SK-N-SH (cell line): Measurements from ENCODE around the gene MYH3. TPM values are rescaled to one million over a fixed set of nuclear protein-coding genes. Genes with fewer than 3 reads are reported as not detected.

Experiments
- CTCF ChIA-PET: fragments of 300-600, 350-600 bp; formaldehyde crosslinking; extraction: SDS; loops from one replicate; lab custom pipeline; 2021; lab: Yijun Ruan, JAX
- POLR2A ChIA-PET: fragments of 350-600 bp; sonication (Branson Sonifier 250); formaldehyde crosslinking; extraction: SDS; loops from one replicate; lab custom pipeline; 2020; ENCODE audit warnings: antibody characterized with exemption, inconsistent platforms; lab: Yijun Ruan, JAX
- DNase-seq: peaks from one replicate; pipeline ENCODE4 v3.0.0; 2012
- H2AFZ ChIP-seq: fragments of 200-600 bp; sonication (generic); 2 replicates; pipeline ENCODE4 v1.8.1; 2016; ENCODE audit warnings: antibody characterized with exemption, mild to moderate bottlenecking, low read depth
- H3F3A ChIP-seq: fragments of 200-600 bp; sonication (generic); replicated peaks from 2 replicates; pipeline ENCODE3; 2016; ENCODE audit warnings: antibody characterized with exemption, mild to moderate bottlenecking; ENCODE audit not compliant: insufficient read depth
- H3K27ac ChIP-seq, 2 experiments: fragments of 200-500 bp in 1 of 2; fragments of 200-600 bp in 1 of 2; sonication (Bioruptor generic) in 1 of 2; sonication (generic), shearing (Covaris generic) in 1 of 2; 2 replicates each; pipeline versions ENCODE4 v1.5.1 to v1.6.1; 2014 to 2016; ENCODE audit warnings: low read depth in 2 of 2, inconsistent platforms in 1 of 2, low read length in 1 of 2, mild to moderate bottlenecking in 1 of 2, mixed read lengths in 1 of 2
- H3K27me3 ChIP-seq: fragments of 200-600 bp; sonication (generic), shearing (Covaris generic); 2 replicates; pipeline ENCODE4 v1.6.1; 2016; ENCODE audit warnings: mixed run types; ENCODE audit not compliant: insufficient read depth
- H3K36me3 ChIP-seq, 2 experiments: fragments of 200-500 bp in 1 of 2; fragments of 200-600 bp in 1 of 2; sonication (Bioruptor generic) in 1 of 2; sonication (generic) in 1 of 2; replicated peaks in 1 of 2; 2 replicates each; pipeline versions ENCODE3 to v1.5.1; 2014 to 2016; ENCODE audit warnings: low read length in 1 of 2, mild to moderate bottlenecking in 1 of 2; ENCODE audit not compliant: insufficient read depth in 2 of 2, control insufficient read depth in 1 of 2
- H3K4me1 ChIP-seq, 2 experiments: fragments of 200-500 bp in 1 of 2; fragments of 200-600 bp in 1 of 2; sonication (Bioruptor generic) in 1 of 2; sonication (generic), shearing (Covaris generic) in 1 of 2; 2 replicates each; pipeline versions ENCODE4 v1.5.1 to v1.6.1; 2014 to 2016; ENCODE audit warnings: low read depth in 1 of 2, low read length in 1 of 2, mixed run types in 1 of 2; ENCODE audit not compliant: insufficient read depth in 2 of 2, control insufficient read depth in 1 of 2
- H3K4me2 ChIP-seq: fragments of 200-600 bp; sonication (generic), shearing (Covaris generic); 2 replicates; pipeline ENCODE4 v1.6.1; 2017; ENCODE audit warnings: mixed run types
- H3K4me3 ChIP-seq, 2 experiments: fragments of 200-500 bp in 1 of 2; fragments of 200-600 bp in 1 of 2; sonication (Bioruptor generic) in 1 of 2; sonication (generic), shearing (Covaris generic) in 1 of 2; 2 replicates each; pipeline versions ENCODE4 v1.5.1 to v1.8.1; 2014 to 2016; ENCODE audit warnings: low read depth in 2 of 2, inconsistent platforms in 1 of 2, low read length in 1 of 2, mild to moderate bottlenecking in 1 of 2, mixed read lengths in 1 of 2, moderate library complexity in 1 of 2
- H3K79me2 ChIP-seq: fragments of 200-600 bp; sonication (generic); 2 replicates; pipeline ENCODE4 v1.8.1; 2017; ENCODE audit warnings: mild to moderate bottlenecking; ENCODE audit not compliant: insufficient read depth
- H3K9ac ChIP-seq: fragments of 200-600 bp; sonication (generic); 2 replicates; pipeline ENCODE4 v1.6.1; 2017; ENCODE audit warnings: mixed run types
- H3K9me2 ChIP-seq: fragments of 200-600 bp; sonication (generic); 2 replicates; pipeline ENCODE4 v1.6.1; 2017; ENCODE audit warnings: mixed run types
- H3K9me3 ChIP-seq: fragments of 200-600 bp; sonication (generic); 2 replicates; pipeline ENCODE4 v1.6.1; 2017; ENCODE audit warnings: mixed run types, mild to moderate bottlenecking, moderate library complexity
- H4K20me1 ChIP-seq: fragments of 200-600 bp; sonication (generic); 2 replicates; pipeline ENCODE4 v1.6.1; 2017; ENCODE audit warnings: mild to moderate bottlenecking, mixed run types; ENCODE audit not compliant: insufficient read depth
- CHD2 ChIP-seq: fragments of 150-350 bp; IDR thresholded peaks from 2 replicates; pipeline ENCODE4 v1.6.1; 2018; ENCODE audit warnings: low read length; ENCODE audit not compliant: partially characterized antibody
- ELF1 ChIP-seq: IDR thresholded peaks from 2 replicates; pipeline ENCODE4 v1.4.0; 2012
- EP300 ChIP-seq, 2 experiments: IDR thresholded peaks; 2 replicates each; pipeline versions ENCODE4 v1.4.0 to v1.6.1; 2012; ENCODE audit warnings: borderline replicate concordance in 1 of 2, low read depth in 1 of 2, low read length in 1 of 2
- EZH2phosphoT487 ChIP-seq: fragments of 200-600 bp; sonication (generic); IDR thresholded peaks from 2 replicates; pipeline ENCODE4 v1.6.1; 2017; ENCODE audit warnings: low read depth, mixed run types, mild to moderate bottlenecking, antibody characterized with exemption, moderate library complexity, borderline replicate concordance
- FOSL2 ChIP-seq: IDR thresholded peaks from 2 replicates; pipeline ENCODE4 v1.4.0; 2012; ENCODE audit warnings: low read depth, mild to moderate bottlenecking, moderate library complexity, borderline replicate concordance
- FOXM1 ChIP-seq: IDR thresholded peaks from 2 replicates; pipeline ENCODE4 v1.4.0; 2012; ENCODE audit warnings: low read depth, mild to moderate bottlenecking
- GABPA ChIP-seq: IDR thresholded peaks from 2 replicates; pipeline ENCODE4 v1.4.0; 2012; ENCODE audit warnings: low read depth, mild to moderate bottlenecking
- NFIC ChIP-seq: IDR thresholded peaks from 2 replicates; pipeline ENCODE4 v1.4.0; 2012; ENCODE audit warnings: borderline replicate concordance
- NRF1 ChIP-seq: IDR thresholded peaks from 2 replicates; pipeline ENCODE4 v1.6.1; 2012; ENCODE audit warnings: low read depth, mild to moderate bottlenecking, low read length
- POLR2AphosphoS5 ChIP-seq: IDR thresholded peaks from 2 replicates; pipeline ENCODE4 v1.6.1; 2012; ENCODE audit warnings: low read depth, low read length
- RAD21 ChIP-seq: IDR thresholded peaks from 2 replicates; pipeline ENCODE4 v1.6.1; 2012; ENCODE audit warnings: mild to moderate bottlenecking, low read length
- RXRA ChIP-seq: IDR thresholded peaks from 2 replicates; pipeline ENCODE4 v1.4.0; 2012; ENCODE audit warnings: low read depth, mild to moderate bottlenecking, borderline replicate concordance
- SIN3A ChIP-seq: IDR thresholded peaks from 2 replicates; pipeline ENCODE4 v1.6.1; 2012; ENCODE audit warnings: low read depth, mild to moderate bottlenecking, low read length, moderate library complexity, borderline replicate concordance
- TAF1 ChIP-seq: IDR thresholded peaks from 2 replicates; pipeline ENCODE4 v1.6.1; 2012; ENCODE audit warnings: low read depth, mild to moderate bottlenecking, low read length, moderate library complexity, borderline replicate concordance
- TCF12 ChIP-seq: IDR thresholded peaks from 2 replicates; pipeline ENCODE4 v1.4.0; 2012
- TEAD4 ChIP-seq: IDR thresholded peaks from 2 replicates; pipeline ENCODE4 v1.4.0; 2012; ENCODE audit warnings: mild to moderate bottlenecking, borderline replicate concordance; ENCODE audit not compliant: insufficient read depth
- WGBS: methylation state at CpG from one replicate; pipeline ENCODE4 v1.1.6; 2017; ENCODE audit warnings: low lambda C conversion rate; 5-methylcytosine and 5-hydroxymethylcytosine counted together
- polyA plus RNA-seq, 3 experiments: library from polyadenylated mRNA; depleted of rRNA; stranded (reverse); fragments of >200 nt; gene quantifications; 2 replicates each; pipeline ENCODE4 v1.2.3, GENCODE V29; 2012
- TF ChIP-seq, protein P1 (sequence below): IDR thresholded peaks from 2 replicates; pipeline ENCODE4 v1.4.0; 2012; ENCODE audit warnings: low read depth, borderline replicate concordance
- TF ChIP-seq, protein P2 (sequence below): fragments of 200-600 bp; sonication (generic); IDR thresholded peaks from 2 replicates; pipeline ENCODE4 v1.6.1; 2017; ENCODE audit warnings: antibody characterized with exemption, mild to moderate bottlenecking, moderate library complexity
- TF ChIP-seq, protein P3 (sequence below): IDR thresholded peaks from 2 replicates; pipeline ENCODE4; 2012
- TF ChIP-seq, protein P4 (sequence below): IDR thresholded peaks from 2 replicates; pipeline ENCODE4 v1.4.0; 2012; ENCODE audit warnings: low read depth

Gene MYH3
- polyA plus RNA-seq, 1 of the 3 experiments (the other 2 are of a cell fraction): 2.7 TPM

DNA sequence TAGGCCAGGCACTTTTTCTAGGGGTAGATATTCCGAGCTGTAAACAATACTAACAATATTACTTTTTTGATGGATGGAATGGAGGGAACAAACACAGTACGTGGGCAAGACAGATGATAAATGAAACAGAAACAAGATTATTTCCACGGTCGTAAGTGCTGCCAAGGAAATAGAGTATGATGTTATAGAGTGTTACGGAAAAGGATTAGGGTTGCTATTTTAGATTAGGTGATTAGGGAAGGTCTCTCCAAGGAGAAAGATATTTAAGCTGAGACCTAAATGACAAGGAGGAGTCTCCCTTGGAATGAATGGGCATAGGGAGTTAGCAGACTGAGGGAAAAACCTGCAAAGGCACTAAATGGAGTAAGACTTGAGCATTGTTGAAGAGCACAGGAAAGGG lies 48.6 kb upstream of the MYH3 start:
- Histone ChIP-seq H3K4me1 (peaks cover 0 to 3% of the 10 kb centered on the region in 2 experiments; a peak in 1 of 4 replicates), H3K9ac (no peak overlapping the region), H2AFZ (no peak overlapping the region), H3K9me2 (no peaks in the 10 kb centered on the region), H3K36me3 (peaks cover 38 to 54% of the 10 kb centered on the region in 2 experiments), H3K4me3 (no peak overlapping the region), H3K27ac (no peak overlapping the region), H3K9me3 (no peaks in the 10 kb centered on the region), H3K79me2 (peaks cover 28% of the 10 kb centered on the region; the same call in 1 of the 2 replicates), H3K27me3 (no peaks in the 10 kb centered on the region), H4K20me1 (no peaks in the 10 kb centered on the region), H3K4me2 (no peak overlapping the region), H3F3A (no peaks in the 10 kb centered on the region)
- 97% methylated on average over 5 of the region's 5 CpGs for WGBS
- DNase-seq: no peak
- CTCF ChIA-PET: interaction anchor here (0.8 kb wide), 1 partner anchor 25 kb away, joined by 3 read pairs; no protein-coding TSS in a partner anchor
- TF ChIP-seq RXRA (no peak), NFIC (no peak), TEAD4 (no peak), FOXM1 (no peak), RAD21 (no peak), TAF1 (no peak), NRF1 (no peak), EZH2phosphoT487 (no peak), EP300 (IDR thresholded peaks at IDR 0.05; ENCODE audit: borderline replicate concordance in 1 of 2, low read depth in 1 of 2, low read length in 1 of 2) (no peak), TCF12 (no peak), ELF1 (no peak), CHD2 (no peak), SIN3A (no peak), FOSL2 (no peak), GABPA (no peak), POLR2AphosphoS5 (no peak)
- TF ChIP-seq, protein P1, sequence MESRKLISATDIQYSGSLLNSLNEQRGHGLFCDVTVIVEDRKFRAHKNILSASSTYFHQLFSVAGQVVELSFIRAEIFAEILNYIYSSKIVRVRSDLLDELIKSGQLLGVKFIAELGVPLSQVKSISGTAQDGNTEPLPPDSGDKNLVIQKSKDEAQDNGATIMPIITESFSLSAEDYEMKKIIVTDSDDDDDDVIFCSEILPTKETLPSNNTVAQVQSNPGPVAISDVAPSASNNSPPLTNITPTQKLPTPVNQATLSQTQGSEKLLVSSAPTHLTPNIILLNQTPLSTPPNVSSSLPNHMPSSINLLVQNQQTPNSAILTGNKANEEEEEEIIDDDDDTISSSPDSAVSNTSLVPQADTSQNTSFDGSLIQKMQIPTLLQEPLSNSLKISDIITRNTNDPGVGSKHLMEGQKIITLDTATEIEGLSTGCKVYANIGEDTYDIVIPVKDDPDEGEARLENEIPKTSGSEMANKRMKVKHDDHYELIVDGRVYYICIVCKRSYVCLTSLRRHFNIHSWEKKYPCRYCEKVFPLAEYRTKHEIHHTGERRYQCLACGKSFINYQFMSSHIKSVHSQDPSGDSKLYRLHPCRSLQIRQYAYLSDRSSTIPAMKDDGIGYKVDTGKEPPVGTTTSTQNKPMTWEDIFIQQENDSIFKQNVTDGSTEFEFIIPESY: no peak
- TF ChIP-seq, protein P2, sequence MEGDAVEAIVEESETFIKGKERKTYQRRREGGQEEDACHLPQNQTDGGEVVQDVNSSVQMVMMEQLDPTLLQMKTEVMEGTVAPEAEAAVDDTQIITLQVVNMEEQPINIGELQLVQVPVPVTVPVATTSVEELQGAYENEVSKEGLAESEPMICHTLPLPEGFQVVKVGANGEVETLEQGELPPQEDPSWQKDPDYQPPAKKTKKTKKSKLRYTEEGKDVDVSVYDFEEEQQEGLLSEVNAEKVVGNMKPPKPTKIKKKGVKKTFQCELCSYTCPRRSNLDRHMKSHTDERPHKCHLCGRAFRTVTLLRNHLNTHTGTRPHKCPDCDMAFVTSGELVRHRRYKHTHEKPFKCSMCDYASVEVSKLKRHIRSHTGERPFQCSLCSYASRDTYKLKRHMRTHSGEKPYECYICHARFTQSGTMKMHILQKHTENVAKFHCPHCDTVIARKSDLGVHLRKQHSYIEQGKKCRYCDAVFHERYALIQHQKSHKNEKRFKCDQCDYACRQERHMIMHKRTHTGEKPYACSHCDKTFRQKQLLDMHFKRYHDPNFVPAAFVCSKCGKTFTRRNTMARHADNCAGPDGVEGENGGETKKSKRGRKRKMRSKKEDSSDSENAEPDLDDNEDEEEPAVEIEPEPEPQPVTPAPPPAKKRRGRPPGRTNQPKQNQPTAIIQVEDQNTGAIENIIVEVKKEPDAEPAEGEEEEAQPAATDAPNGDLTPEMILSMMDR: no peak
- TF ChIP-seq, protein P3, sequence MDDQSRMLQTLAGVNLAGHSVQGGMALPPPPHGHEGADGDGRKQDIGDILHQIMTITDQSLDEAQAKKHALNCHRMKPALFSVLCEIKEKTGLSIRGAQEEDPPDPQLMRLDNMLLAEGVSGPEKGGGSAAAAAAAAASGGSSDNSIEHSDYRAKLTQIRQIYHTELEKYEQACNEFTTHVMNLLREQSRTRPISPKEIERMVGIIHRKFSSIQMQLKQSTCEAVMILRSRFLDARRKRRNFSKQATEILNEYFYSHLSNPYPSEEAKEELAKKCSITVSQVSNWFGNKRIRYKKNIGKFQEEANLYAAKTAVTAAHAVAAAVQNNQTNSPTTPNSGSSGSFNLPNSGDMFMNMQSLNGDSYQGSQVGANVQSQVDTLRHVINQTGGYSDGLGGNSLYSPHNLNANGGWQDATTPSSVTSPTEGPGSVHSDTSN: no peak
- TF ChIP-seq, protein P4, sequence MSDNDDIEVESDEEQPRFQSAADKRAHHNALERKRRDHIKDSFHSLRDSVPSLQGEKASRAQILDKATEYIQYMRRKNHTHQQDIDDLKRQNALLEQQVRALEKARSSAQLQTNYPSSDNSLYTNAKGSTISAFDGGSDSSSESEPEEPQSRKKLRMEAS: no peak
- POLR2A ChIA-PET: no interaction called here
